ENCODE data around the gene IGF2R. TPM values are rescaled to one million over a fixed set of nuclear protein-coding genes. Genes with fewer than 3 reads are reported as not detected.
"Not testable (repeated sequence)": the region's sequence is repeated elsewhere in the genome, so short reads cannot be mapped to it uniquely, and the experiment has no call there.

IGF2R gene
- total RNA-seq, 1 donor from 2014 or later: 64.0 TPM

DNA sequence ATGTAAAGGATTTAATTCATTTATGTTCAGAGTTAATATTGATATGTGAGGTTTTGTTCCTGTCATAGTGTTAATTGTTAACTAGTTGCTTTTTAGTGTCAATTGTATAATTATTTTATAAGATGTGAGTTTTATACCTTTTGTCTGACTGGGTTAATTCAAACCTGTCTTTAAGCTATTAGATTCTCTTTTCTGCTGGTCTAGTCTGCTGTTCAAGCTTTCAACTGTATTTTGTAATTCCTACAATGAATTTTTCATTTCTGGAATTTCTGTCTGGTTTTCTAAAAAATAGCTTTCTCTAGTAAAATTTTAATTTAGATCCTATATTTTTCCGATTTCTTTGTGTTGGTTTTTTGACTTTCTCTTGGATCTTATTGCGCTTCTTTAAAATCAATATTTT is 26.5 kb downstream of the IGF2R start:
- intact Hi-C loops (cut with micrococcal nuclease): no loop called here

DNA sequence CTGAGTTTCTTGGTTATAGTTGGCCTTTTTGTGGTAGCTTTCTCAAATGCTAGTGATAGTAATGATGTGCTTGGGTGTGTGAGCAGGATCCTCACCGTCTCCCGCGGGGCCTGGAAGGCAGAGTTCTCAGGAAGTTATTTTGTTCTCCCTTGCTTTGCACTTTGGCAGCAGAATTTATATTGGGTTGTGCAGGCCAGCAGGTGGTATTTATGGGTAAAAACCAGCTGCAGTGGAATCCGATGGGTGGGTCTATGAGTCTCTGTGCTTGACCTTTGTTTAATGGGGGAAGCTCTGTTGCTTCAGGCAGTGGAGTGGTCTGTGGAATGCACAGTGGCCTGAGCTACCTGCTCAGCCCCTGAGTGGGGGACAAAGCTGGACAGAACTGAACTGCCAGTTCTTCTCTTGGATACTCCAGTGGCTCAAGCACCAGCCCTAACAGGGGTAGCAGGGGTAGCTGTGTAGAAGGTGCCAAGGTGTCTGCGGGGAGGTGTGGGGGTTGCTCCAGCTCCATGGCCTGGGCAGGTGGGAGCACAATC is 27.3 kb downstream of the IGF2R start:
- intact Hi-C loops (cut with micrococcal nuclease): no loop called here

- intact Hi-C loops (cut with micrococcal nuclease): no loop called here
Observed at GRCh38 chr6:159996626-159997497, 28.0 kb downstream of the IGF2R start.

DNA sequence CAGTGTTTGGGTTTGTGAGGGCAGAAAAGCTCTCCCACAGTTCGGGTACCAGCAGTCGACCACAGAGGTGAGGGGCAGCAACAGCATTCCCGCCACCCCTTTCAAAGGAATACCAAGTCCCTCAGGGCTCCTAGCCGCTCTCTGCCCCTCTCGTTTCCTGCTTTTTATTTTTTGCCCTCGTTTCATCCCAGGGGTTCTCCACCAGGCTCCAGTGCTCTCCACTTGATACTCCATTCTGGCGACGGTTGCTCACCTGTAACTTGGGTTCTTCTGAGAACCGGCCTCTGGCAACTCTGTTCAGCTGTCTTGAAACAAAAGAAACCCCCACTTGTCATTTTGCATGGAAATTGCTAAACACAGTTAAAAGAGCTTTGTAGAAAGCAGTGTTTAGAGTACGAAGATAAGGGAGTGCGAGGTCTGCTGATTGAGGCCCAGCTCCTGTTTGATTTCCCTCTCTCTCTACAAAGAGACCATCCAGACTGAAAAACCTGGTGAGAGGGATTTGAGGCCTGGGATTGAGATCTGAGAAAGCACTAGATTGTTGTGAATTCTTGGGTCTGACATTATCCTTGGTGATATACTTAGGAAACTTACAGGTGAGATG is 28.7 kb downstream of the IGF2R start:
- intact Hi-C loops (cut with micrococcal nuclease): no loop called here

DNA sequence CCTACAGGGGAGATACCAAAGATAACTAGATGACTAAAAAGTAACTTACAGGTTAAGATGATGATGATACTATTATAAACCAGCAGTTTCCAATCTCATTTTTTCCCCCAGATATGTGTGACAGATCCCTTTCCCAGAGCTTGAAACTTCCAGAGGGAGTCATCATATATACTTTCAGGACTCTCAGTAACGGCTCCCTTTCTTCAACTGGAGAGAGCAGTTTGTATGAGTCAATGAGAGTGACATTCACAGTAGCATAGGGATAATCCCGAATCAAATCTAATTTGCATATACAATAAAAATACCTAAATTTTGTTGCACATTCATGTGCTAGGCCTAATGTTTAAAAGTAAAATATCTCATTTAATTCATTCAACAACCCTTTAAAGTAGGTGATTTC is 29.7 kb downstream of the IGF2R start:
- intact Hi-C loops (cut with micrococcal nuclease): no loop called here

DNA sequence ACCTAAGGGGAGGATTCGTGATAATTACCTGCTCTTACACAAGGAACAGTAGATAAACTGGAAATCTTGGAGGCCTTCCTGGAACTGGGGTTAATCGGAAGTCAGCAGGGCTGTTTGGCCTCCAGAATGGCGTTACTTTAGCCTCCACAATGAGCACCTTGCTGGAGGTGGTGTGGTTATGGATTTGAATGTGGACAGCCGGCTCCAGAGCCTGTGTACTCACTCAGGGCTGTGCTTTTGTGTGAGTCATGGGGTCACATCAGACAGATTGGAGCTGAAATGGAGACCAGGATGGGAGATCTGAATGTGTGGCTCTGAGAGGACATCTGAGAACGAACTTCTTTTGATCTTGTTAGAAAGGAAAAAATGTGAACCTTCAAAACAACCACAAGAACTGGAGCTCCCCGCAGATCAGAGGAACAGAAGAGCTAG is 30.4 kb downstream of the IGF2R start:
- intact Hi-C loops (cut with micrococcal nuclease): no loop called here

DNA sequence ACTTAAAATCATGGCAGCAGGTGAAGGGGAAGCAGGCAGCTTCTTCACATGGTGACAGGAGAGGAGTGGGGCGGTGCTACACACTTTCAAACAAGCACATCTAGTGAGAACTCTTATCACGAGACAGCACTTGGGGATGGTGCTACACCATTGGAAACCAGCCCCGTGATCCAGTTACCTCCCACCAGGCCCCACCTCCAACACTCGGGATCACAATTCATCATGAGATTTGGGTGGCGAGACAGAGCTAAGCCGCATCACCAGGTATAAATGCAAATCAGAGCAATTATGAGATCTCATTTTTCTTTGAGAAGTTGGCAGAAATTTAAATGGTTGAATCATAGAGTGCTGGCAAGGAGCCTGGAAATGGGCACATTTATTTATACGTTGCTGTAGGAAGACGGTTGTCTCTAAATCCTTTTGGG is 31.4 kb downstream of the IGF2R start:
- intact Hi-C loops (cut with micrococcal nuclease): no loop called here

DNA sequence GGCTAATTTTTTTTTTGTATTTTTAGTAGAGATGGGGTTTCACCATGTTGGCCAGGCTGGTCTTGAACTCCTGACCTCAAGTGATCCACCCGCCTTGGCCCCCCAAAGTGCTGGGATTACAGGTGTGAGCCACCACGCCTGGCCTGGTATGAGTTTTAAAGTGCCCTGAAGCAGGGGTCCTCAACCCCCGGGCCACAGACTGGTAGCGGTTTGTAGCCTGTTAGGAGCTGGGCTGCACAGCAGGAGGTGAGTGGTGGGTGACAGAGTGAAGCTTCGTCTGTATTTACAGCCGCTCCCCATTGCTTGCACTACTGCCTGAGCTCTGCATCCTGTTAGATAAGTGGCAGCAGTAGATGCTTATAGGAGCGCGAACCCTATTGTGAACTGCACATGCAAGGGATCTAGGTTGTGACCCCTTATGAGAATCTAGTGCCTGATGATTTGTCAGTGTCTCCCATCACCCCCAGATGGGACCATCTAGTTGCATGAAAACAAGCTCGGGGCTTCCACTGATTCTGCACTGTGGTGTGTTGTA is 32.1 kb downstream of the IGF2R start:
- intact Hi-C loops (cut with micrococcal nuclease): not testable (repeated sequence)

DNA sequence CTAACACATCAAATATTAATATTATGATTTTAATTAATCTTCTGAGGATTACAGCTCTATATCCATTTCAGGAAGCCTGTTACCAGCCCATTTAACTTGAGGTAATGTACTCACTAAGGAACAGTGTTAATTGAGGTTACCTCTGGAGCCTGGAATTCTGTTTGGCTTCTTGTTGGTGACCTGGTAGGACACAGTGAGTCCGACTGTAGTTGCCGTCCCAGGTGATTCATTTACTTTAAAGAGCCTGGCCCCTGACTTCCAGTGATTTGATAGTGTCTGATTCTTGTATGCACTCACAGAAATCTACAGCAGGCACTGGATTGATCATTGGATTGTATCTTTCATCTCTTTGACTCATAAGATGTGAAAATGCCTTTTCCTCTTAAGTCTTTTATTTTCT is 34.0 kb downstream of the IGF2R start:
- intact Hi-C loops (cut with micrococcal nuclease): no loop called here

DNA sequence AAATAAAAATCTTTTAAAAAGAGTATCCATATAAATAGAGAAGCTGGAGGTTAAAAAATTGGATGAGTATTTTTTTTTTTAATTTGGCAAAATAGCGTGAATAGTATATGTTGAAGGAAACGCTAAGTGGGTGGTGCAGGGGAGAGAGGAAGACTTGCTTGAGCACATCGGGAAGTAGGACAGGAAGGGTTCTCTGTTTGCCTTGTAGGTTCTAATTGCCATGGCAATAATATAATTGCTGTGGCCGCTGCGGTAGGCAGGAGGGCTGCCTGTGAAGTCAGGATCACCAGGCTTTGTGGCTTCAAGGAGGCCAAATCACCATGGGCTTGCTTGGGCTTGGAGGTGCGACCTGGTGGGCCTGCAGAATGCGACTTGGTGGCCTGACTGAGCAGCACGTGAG is 35.1 kb downstream of the IGF2R start:
- intact Hi-C loops (cut with micrococcal nuclease): no loop called here

GRCh38 chr6:160004419-160005175 is 35.7 kb downstream of the IGF2R start:
- intact Hi-C loops (cut with micrococcal nuclease): no loop called here

- intact Hi-C loops (cut with micrococcal nuclease): no loop called here
Observed at GRCh38 chr6:160005211-160005610, 36.3 kb downstream of the IGF2R start.

DNA sequence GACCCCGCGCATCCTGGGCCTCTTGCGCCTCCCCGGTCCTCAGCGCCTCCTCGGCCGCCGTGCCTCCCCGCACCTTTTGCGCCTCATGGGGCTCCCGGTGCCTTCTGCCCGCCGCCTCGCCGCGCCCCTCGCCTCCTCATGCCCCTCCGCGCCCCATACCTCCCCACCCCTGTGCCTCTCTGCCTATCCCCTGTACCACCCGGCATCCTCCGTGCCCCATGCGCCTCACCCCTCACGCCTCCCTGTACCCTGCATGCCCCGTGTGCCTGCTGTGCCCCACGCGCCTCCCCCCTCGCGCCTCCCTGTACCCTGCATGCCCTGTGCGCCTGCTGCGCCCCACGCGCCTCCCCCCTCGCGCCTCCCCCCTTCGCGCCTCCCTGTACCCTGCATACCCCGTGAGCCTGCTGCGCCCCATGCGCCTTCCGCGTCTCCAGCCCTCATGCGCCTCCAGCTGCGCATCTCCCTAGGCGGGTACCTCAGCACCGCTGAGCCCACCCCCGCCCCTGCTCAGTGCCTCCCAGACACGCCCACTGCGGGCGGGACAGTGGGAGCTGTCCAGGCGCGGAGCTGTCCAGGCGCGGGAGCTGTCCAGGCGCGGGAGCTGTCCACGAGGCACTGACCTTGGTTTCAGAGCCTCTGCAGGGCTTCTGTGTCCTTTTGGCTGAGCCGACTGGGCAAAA is 37.1 kb downstream of the IGF2R start:
- intact Hi-C loops (cut with micrococcal nuclease): no loop called here

DNA sequence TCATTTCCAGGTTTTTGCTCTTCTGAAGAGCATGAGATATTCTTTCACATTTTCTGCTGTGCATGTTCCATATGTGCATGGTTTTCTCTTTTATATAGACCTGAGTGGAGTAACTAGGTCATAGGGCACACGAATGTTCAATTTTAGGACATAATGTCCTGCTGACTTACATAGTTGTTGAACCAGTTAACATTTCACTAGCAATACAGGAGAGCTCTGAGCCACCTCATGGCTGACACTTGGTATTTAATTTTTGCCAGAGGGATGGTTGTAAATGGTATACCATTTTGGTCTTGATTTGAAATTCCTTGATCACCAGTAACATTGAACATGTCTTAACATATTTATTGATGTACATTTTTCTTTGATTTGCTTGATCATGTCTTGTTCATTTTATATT is 38.3 kb downstream of the IGF2R start:
- intact Hi-C loops (cut with micrococcal nuclease): no loop called here

DNA sequence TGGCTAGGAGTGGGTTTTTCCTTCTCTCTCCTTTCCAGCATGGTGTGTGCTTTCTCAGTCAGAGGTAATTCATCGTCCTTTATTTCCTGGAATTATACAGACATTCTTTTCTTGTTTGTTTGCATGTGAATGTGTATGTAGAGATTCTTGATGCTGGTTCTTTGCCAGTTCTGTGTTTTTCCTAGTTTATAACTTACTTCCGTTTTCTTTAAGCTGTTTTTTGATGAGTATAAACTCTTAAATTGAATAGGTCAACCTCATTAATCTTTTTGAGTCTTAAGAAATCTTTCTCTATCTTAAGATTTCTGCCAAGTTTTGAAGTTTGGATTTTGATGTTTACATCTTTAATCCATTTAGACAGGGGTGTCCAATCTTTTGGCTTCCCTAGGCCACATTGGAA is 38.7 kb downstream of the IGF2R start:
- intact Hi-C loops (cut with micrococcal nuclease): no loop called here

GRCh38 chr6:160010067-160010466 is 41.2 kb downstream of the IGF2R start:
- intact Hi-C loops (cut with micrococcal nuclease): no loop called here

- intact Hi-C loops (cut with micrococcal nuclease): no loop called here
Observed at GRCh38 chr6:160013987-160014868, 45.3 kb downstream of the IGF2R start.

GRCh38 chr6:160014869-160015182 is 45.9 kb downstream of the IGF2R start:
- intact Hi-C loops (cut with micrococcal nuclease): no loop called here

- intact Hi-C loops (cut with micrococcal nuclease): loop anchor here (1.0 to 2.0 kb wide), 3 partner anchors 34 to 48 kb away; no protein-coding TSS in a partner anchor
Observed at GRCh38 chr6:160015778-160016684, 47.1 kb downstream of the IGF2R start.

Measured in T-helper 2 cell treated with Interferon-gamma antibody and Interleukin-4, amounts not matched to agents 100 ng/mL and 5 ng/mL, for 36 hours (primary cell).